ENCODE measurements around the gene CDH12.

CDH12 gene

DNA sequence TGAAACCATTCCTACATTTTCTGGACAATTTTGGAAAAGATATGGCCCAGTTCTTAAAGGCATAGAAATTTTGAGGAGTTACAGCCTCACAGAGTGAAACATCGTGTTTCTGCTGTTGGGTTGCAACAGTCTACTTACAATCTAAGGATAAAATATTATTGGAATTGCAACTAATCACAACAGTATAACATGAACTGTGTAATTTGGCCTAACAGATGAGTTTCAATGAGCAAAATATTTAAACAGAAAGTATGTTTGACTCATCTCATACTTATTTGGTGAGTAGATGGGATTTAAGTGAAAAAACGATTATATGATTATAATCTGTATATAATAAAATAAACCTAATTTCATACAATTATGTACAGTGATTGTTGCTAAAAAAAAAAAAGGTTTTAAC, 1061.8 kb downstream of the CDH12 start:
- H3K27me3 ChIP-seq (ENCODE audit: control insufficient read depth in 2 of 2, insufficient read depth in 2 of 2, low read length in 2 of 2) = no peaks in the 10 kb centered on the region
- no peak overlapping the region for H3K9ac ChIP-seq (ENCODE audit: low read depth in 1 of 2, low read length in 2 of 2)
- H3K4me3 ChIP-seq (ENCODE audit: low read length in 2 of 2) = no peak overlapping the region
- H3K9me3 ChIP-seq (ENCODE audit: control insufficient read depth in 2 of 2, low read length in 2 of 2) = no peaks in the 10 kb centered on the region
- H3K27ac ChIP-seq (ENCODE audit: low read depth in 2 of 2, low read length in 2 of 2) = no peak overlapping the region
- no peaks in the 10 kb centered on the region for H3K36me3 ChIP-seq (ENCODE audit: control insufficient read depth in 2 of 2, insufficient read depth in 2 of 2, low read length in 2 of 2)
- no peaks in the 10 kb centered on the region for H3K4me1 ChIP-seq (ENCODE audit: control insufficient read depth in 2 of 2, insufficient read depth in 2 of 2, low read length in 2 of 2)

DNA sequence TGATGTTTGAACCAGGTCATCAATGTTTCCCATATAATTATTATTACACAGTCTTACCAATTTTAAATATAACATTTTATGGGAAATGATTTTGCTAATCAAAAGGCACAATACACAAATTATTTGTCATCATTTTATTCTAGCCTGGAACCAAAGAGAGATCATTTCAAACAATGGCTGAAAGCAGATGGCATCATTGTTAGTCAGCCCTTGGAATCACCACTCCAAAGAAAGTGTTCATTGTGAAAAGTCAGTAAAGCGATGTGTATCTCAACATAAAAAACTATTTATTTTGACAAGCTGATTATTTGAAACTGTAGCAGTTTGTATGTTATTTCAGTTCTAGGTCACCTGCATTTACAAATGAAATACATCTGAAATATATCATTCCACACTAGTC, 1068.7 kb downstream of the CDH12 start:
- Histone ChIP-seq H3K9ac (ENCODE audit: low read depth in 1 of 2, low read length in 2 of 2) (no peak overlapping the region), H3K27me3 (ENCODE audit: control insufficient read depth in 2 of 2, insufficient read depth in 2 of 2, low read length in 2 of 2) (no peaks in the 10 kb centered on the region), H3K27ac (ENCODE audit: low read depth in 2 of 2, low read length in 2 of 2) (no peak overlapping the region), H3K4me3 (ENCODE audit: low read length in 2 of 2) (no peak overlapping the region), H3K36me3 (ENCODE audit: control insufficient read depth in 2 of 2, insufficient read depth in 2 of 2, low read length in 2 of 2) (no peaks in the 10 kb centered on the region), H3K9me3 (ENCODE audit: control insufficient read depth in 2 of 2, low read length in 2 of 2) (no peaks in the 10 kb centered on the region), H3K4me1 (ENCODE audit: control insufficient read depth in 2 of 2, insufficient read depth in 2 of 2, low read length in 2 of 2) (no peaks in the 10 kb centered on the region)

DNA sequence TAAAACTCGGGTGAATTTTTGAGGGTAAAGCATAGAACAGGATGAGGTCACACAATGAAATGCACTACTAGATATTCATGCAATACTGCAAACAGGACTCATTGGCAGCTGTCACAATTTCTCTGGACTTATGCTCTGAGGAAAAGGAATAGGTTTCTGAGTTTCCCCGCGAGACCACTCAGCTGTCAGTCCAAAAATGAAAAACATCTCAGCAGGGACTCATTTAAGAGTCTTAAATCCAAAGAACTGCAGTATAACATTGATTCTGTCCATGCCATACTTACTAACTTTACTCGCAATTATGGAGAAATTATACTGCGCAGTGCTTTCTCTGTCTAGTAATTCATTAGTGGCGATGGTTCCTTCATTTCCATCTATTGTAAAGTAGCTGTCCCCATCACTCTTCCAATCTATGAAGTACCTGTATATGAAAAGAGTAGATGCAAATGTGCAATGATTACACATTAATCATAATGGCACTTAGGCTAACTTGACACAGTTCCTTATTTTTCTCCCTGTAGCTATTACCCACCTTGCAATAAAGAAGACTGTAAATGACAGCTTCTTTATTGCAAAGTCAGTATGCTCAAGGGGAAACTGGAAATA, 1070.0 kb downstream of the CDH12 start:
- Histone ChIP-seq H3K36me3 (ENCODE audit: control insufficient read depth in 2 of 2, insufficient read depth in 2 of 2, low read length in 2 of 2) (no peaks in the 10 kb centered on the region), H3K9ac (ENCODE audit: low read depth in 1 of 2, low read length in 2 of 2) (no peak overlapping the region), H3K4me3 (ENCODE audit: low read length in 2 of 2) (no peak overlapping the region), H3K27me3 (ENCODE audit: control insufficient read depth in 2 of 2, insufficient read depth in 2 of 2, low read length in 2 of 2) (no peaks in the 10 kb centered on the region), H3K4me1 (ENCODE audit: control insufficient read depth in 2 of 2, insufficient read depth in 2 of 2, low read length in 2 of 2) (no peaks in the 10 kb centered on the region), H3K27ac (ENCODE audit: low read depth in 2 of 2, low read length in 2 of 2) (no peak overlapping the region), H3K9me3 (ENCODE audit: control insufficient read depth in 2 of 2, low read length in 2 of 2) (no peaks in the 10 kb centered on the region)

DNA sequence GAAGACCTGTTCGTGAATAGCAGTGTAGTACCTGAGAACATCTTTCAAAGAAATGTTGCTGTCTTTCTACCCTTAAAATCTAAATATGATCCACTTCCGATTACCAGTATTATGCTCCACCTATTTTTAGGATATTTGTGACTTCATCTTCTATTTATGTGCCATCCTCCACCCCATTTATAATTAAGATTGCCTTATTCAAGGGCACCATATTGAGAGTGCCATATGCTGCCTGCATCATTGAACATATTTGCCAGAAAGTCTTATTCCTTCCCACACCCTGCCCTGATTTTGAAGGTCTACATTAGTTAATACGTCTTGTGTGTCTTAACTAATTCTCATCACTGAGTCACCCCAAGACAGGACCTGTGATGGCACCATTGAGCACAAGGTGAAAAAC, 1076.7 kb downstream of the CDH12 start:
- H3K9ac ChIP-seq (ENCODE audit: low read depth in 1 of 2, low read length in 2 of 2) = no peak overlapping the region
- H3K4me1 ChIP-seq (ENCODE audit: control insufficient read depth in 2 of 2, insufficient read depth in 2 of 2, low read length in 2 of 2) = no peaks in the 10 kb centered on the region
- no peaks in the 10 kb centered on the region for H3K36me3 ChIP-seq (ENCODE audit: control insufficient read depth in 2 of 2, insufficient read depth in 2 of 2, low read length in 2 of 2)
- no peaks in the 10 kb centered on the region for H3K27me3 ChIP-seq (ENCODE audit: control insufficient read depth in 2 of 2, insufficient read depth in 2 of 2, low read length in 2 of 2)
- no peak overlapping the region for H3K4me3 ChIP-seq (ENCODE audit: low read length in 2 of 2)
- H3K27ac ChIP-seq (ENCODE audit: low read depth in 2 of 2, low read length in 2 of 2) = no peak overlapping the region
- no peaks in the 10 kb centered on the region for H3K9me3 ChIP-seq (ENCODE audit: control insufficient read depth in 2 of 2, low read length in 2 of 2)

DNA sequence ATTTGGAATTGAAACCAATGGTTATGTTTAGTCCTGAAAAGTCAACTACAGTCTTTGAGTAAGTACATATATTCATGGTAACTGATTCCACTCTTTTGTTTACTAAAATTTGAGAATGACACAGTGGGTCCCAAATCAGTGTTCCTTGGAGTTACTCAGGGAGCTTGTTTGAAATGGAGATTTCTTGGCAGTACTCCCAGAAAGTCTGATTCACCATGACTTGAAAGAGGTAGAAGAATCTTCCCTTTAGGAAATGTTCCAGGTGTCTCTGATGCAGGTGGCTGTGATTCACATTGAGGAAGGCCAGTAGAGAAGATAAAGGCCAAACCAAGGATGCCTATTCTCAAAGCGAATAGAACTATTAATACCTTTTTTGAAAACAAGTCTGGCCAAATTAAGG, 1078.3 kb downstream of the CDH12 start:
- Histone ChIP-seq H3K4me1 (ENCODE audit: control insufficient read depth in 2 of 2, insufficient read depth in 2 of 2, low read length in 2 of 2) (no peaks in the 10 kb centered on the region), H3K4me3 (ENCODE audit: low read length in 2 of 2) (no peak overlapping the region), H3K27me3 (ENCODE audit: control insufficient read depth in 2 of 2, insufficient read depth in 2 of 2, low read length in 2 of 2) (no peaks in the 10 kb centered on the region)

DNA sequence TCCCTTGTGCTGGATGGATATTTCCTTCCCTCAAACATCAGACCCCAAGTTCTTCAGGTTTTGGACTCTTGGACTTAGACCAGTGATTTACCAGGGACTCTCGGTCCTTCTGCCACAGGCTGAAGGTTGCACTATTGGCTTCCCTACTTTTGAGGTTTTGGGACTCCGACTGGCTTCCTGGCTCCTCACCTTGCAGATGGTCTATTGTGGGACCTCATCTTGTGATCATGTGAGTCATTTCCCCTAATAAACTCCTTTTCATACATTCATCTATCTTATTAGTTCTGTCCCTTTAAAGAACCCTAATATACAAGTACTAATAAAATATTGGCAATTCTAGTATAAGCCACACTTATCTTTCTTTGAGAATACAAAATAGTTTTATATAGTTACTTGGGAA, 1078.9 kb downstream of the CDH12 start:
- Histone ChIP-seq H3K9ac (ENCODE audit: low read depth in 1 of 2, low read length in 2 of 2) (no peak overlapping the region), H3K36me3 (ENCODE audit: control insufficient read depth in 2 of 2, insufficient read depth in 2 of 2, low read length in 2 of 2) (no peaks in the 10 kb centered on the region), H3K4me1 (ENCODE audit: control insufficient read depth in 2 of 2, insufficient read depth in 2 of 2, low read length in 2 of 2) (no peaks in the 10 kb centered on the region), H3K27me3 (ENCODE audit: control insufficient read depth in 2 of 2, insufficient read depth in 2 of 2, low read length in 2 of 2) (no peaks in the 10 kb centered on the region), H3K27ac (ENCODE audit: low read depth in 2 of 2, low read length in 2 of 2) (no peak overlapping the region), H3K9me3 (ENCODE audit: control insufficient read depth in 2 of 2, low read length in 2 of 2) (no peaks in the 10 kb centered on the region), H3K4me3 (ENCODE audit: low read length in 2 of 2) (no peak overlapping the region)

More for the DNA sequence above, 1078.3 kb downstream of the CDH12 start:
- Histone ChIP-seq H3K36me3 (ENCODE audit: control insufficient read depth in 2 of 2, insufficient read depth in 2 of 2, low read length in 2 of 2) (no peaks in the 10 kb centered on the region), H3K27ac (ENCODE audit: low read depth in 2 of 2, low read length in 2 of 2) (no peak overlapping the region), H3K9ac (ENCODE audit: low read depth in 1 of 2, low read length in 2 of 2) (no peak overlapping the region), H3K9me3 (ENCODE audit: control insufficient read depth in 2 of 2, low read length in 2 of 2) (no peaks in the 10 kb centered on the region)

DNA sequence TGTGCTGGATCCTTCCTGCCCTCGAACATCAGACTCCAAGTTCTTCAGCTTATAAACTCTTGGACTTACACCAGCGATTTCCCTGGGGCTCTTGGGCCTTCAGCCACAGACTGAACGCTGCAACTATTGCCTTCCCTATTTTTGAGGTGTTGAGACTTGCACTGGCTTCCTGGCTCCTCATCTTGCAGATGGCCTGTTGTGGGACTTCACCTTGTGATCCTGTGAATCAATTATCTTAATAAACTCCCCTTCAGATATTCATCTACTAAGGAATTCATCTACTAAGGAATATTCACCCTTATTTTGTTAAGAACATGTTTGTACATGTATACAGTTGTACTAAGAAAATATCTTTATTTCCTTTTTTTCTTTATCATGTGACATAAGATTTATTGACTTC, 1079.7 kb downstream of the CDH12 start:
- Histone ChIP-seq H3K27me3 (ENCODE audit: control insufficient read depth in 2 of 2, insufficient read depth in 2 of 2, low read length in 2 of 2) (no peaks in the 10 kb centered on the region), H3K27ac (ENCODE audit: low read depth in 2 of 2, low read length in 2 of 2) (no peak overlapping the region), H3K9ac (ENCODE audit: low read depth in 1 of 2, low read length in 2 of 2) (no peak overlapping the region), H3K4me1 (ENCODE audit: control insufficient read depth in 2 of 2, insufficient read depth in 2 of 2, low read length in 2 of 2) (no peaks in the 10 kb centered on the region), H3K36me3 (ENCODE audit: control insufficient read depth in 2 of 2, insufficient read depth in 2 of 2, low read length in 2 of 2) (no peaks in the 10 kb centered on the region), H3K4me3 (ENCODE audit: low read length in 2 of 2) (no peak overlapping the region), H3K9me3 (ENCODE audit: control insufficient read depth in 2 of 2, low read length in 2 of 2) (no peaks in the 10 kb centered on the region)

DNA sequence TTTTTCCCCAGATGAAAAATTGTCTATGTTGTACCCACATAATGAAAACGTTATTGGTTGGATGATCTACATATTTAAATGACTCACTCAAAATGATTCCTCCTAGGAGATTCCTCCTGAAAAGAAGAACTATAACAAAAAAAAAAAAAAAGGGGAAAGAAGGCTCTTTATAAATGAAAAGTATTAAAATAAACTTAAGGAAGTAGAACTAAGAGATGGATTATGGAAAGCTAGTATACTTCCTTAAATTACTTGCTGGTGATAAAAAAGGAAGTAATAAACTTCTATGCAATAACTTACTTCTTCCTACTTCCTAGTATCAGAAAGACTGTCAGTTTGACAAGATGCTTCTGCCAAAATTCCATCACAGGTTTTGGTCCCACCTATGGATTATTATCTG, 1087.7 kb downstream of the CDH12 start:
- no peaks in the 10 kb centered on the region for H3K9me3 ChIP-seq (ENCODE audit: control insufficient read depth in 2 of 2, low read length in 2 of 2)
- no peaks in the 10 kb centered on the region for H3K36me3 ChIP-seq (ENCODE audit: control insufficient read depth in 2 of 2, insufficient read depth in 2 of 2, low read length in 2 of 2)
- no peak overlapping the region for H3K27ac ChIP-seq (ENCODE audit: low read depth in 2 of 2, low read length in 2 of 2)
- no peak overlapping the region for H3K4me3 ChIP-seq (ENCODE audit: low read length in 2 of 2)
- H3K4me1 ChIP-seq (ENCODE audit: control insufficient read depth in 2 of 2, insufficient read depth in 2 of 2, low read length in 2 of 2) = no peaks in the 10 kb centered on the region
- H3K27me3 ChIP-seq (ENCODE audit: control insufficient read depth in 2 of 2, insufficient read depth in 2 of 2, low read length in 2 of 2) = no peaks in the 10 kb centered on the region
- H3K9ac ChIP-seq (ENCODE audit: low read depth in 1 of 2, low read length in 2 of 2) = no peak overlapping the region

DNA sequence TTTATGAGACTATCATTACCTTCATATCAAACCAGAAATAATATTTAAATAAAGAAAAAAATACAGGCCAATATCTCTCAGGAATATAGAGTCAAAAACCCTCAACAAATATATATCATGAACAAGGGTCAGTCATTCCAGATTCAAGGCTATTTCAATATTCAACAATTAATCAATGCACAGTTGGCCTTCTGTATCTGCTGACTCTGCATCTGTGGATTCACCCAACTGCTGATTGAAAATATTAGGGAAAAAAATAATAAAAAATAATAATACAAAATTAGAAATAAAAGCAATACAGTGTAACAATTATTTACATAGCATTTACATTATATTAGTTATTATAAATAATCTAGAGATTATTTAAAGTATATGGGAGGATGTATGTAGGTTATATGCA, 1114.0 kb downstream of the CDH12 start:
- no peaks in the 10 kb centered on the region for H3K36me3 ChIP-seq (ENCODE audit: control insufficient read depth in 2 of 2, insufficient read depth in 2 of 2, low read length in 2 of 2)
- no peaks in the 10 kb centered on the region for H3K27me3 ChIP-seq (ENCODE audit: control insufficient read depth in 2 of 2, insufficient read depth in 2 of 2, low read length in 2 of 2)
- no peak overlapping the region for H3K27ac ChIP-seq (ENCODE audit: low read depth in 2 of 2, low read length in 2 of 2)
- no peak overlapping the region for H3K4me3 ChIP-seq (ENCODE audit: low read length in 2 of 2)
- no peaks in the 10 kb centered on the region for H3K9me3 ChIP-seq (ENCODE audit: control insufficient read depth in 2 of 2, low read length in 2 of 2)
- H3K4me1 ChIP-seq (ENCODE audit: control insufficient read depth in 2 of 2, insufficient read depth in 2 of 2, low read length in 2 of 2) = no peaks in the 10 kb centered on the region
- H3K9ac ChIP-seq (ENCODE audit: low read depth in 1 of 2, low read length in 2 of 2) = no peak overlapping the region

DNA sequence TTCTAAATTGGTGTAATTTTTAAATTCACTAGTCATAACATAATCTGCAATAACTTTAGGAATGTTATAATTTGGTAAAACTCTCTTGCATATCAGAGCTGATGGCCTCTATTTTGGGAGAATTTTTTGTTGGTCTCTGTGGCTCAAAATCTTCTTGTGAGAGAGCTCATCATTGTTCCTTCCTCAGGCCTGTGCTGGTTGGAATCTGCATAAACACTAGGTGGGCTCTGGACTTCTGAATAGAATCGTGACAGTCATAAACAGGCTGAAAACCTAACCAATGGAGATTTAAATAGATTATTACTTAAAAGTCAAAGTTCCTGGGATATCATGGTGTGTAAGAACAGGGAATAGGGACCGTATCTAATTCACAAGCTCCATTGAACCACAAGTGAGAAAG, 1129.6 kb downstream of the CDH12 start:
- Histone ChIP-seq H3K27me3 (ENCODE audit: control insufficient read depth in 2 of 2, insufficient read depth in 2 of 2, low read length in 2 of 2) (no peaks in the 10 kb centered on the region), H3K4me3 (ENCODE audit: low read length in 2 of 2) (no peak overlapping the region), H3K4me1 (ENCODE audit: control insufficient read depth in 2 of 2, insufficient read depth in 2 of 2, low read length in 2 of 2) (no peaks in the 10 kb centered on the region), H3K36me3 (ENCODE audit: control insufficient read depth in 2 of 2, insufficient read depth in 2 of 2, low read length in 2 of 2) (no peaks in the 10 kb centered on the region), H3K27ac (ENCODE audit: low read depth in 2 of 2, low read length in 2 of 2) (no peak overlapping the region), H3K9ac (ENCODE audit: low read depth in 1 of 2, low read length in 2 of 2) (no peak overlapping the region), H3K9me3 (ENCODE audit: control insufficient read depth in 2 of 2, low read length in 2 of 2) (no peaks in the 10 kb centered on the region)

Measured in mucosa of rectum (tissue), 2 donors.